ENCODE data around the gene PPTC7. TPM values are rescaled to one million over a fixed set of nuclear protein-coding genes. Genes with fewer than 3 reads are reported as not detected.
"Not testable (repeated sequence)": the region's sequence is repeated elsewhere in the genome, so short reads cannot be mapped to it uniquely, and the experiment has no call there.

PPTC7 gene
- total RNA-seq, 1 donor from 2014 or later: 13.3 TPM

DNA sequence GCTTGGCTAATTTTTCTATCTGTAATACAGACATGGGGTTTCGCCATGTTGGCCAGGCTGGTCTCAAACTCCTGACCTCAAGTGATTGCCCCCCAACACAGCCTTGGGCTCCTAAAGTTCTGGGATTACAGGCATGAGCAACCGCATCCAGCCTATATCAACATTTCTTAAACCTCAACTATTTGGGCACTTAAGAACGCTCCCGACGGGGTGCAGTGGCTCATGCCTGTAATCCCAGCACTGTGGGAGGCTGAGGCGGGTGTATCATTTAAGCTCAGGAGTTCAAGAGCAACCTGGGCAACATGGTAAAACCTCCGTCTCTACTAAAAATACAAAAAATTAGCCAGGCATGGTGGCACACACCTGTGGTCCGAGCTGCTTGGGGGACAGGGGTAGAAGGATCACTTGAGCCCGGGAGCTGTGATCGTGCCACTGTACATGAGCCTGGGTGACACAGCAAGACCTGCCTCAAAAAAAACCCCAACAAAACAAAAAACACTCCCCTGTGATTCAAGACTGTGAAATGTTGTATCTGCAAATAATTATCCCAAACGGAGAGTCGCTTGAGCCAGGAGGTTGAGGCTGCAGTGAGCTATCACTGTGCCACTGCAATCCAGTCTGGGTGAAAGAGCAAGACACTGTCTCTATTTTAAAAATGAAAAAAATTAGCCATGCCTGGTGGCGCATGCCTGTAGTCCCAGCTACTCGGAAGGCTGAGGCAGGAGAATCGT is 21.5 kb downstream of the PPTC7 start:
- no peak for DNase-seq (ENCODE audit: low read depth, low spot score)

DNA sequence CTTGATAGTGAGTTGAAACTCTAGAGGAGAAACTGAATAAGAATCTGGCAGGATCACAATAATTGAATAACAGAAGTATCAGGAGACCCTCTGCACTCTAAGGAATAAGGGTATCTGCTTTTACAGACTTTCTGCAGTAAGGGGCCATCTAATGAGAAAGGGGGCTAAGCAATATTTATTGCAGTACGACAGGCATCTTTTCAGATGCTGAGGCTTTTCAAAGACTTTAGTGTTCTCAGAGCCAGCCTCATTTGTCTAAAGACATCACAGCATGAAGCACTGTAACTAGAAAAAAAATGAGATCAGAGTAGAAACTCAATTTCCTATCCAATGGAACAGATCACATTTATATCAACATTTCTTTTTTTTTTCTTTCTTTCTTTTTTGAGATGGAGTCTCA is 22.2 kb downstream of the PPTC7 start:
- DNase-seq (ENCODE audit: low read depth, low spot score): no peak

DNA sequence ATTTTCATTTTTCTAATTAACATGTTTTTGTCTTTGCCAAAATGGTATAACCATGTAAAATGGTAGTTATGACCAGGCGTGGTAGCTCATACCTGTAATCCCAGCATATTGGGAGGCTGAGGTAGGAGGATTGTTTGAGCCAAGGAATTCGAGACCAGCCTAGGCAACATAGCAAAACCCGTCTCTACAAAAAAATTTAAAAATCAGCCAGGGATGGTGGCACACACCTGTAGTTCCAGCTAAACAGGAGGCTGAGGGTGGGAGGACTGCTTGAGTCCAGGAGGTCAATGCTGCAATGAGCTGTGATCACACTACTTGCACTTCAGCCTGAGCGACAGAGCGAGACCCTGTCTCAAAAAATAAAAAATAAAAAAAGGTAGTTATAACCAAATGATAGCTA is 23.1 kb downstream of the PPTC7 start:
- no peak for DNase-seq (ENCODE audit: low read depth, low spot score)

DNA sequence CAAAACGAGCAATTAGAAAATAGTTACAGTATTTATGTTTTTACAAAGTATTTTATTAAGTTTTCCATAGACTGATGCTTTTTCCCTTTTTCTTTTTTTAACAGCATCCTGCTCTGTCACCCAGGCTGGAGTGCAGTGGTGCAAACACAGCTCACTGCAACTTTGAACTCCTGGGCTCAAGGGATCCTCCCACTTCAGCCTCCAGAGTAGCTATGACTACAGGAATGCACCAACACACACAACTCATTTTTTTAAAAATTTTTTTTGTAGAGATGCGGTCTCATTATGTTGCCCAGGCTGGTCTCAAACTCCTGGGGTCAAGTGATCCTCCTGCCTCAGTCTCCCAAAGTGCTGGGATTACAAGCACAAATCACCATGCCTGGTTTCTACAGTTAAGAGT is 24.2 kb downstream of the PPTC7 start:
- not testable (repeated sequence) for DNase-seq (ENCODE audit: low read depth, low spot score)

DNA sequence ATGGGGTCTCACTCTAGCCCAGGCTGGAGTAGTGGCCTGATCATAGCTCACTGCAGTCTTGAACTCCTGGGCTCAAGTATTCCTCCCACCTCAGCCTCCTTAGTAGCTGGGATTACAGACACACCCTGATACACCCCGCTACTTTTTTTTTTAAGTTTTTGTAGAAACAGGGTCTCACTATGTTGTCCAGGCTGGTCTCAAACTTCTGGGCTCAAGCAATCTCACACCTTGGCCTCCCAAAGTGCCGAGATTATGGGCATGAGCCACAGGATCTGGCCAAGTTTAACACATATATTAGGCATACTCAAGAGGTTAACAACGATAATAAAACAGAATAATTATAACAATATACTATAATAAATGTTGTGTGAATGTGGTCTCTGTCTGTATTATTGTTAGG is 25.8 kb downstream of the PPTC7 start:
- DNase-seq (ENCODE audit: low read depth, low spot score): no peak

DNA sequence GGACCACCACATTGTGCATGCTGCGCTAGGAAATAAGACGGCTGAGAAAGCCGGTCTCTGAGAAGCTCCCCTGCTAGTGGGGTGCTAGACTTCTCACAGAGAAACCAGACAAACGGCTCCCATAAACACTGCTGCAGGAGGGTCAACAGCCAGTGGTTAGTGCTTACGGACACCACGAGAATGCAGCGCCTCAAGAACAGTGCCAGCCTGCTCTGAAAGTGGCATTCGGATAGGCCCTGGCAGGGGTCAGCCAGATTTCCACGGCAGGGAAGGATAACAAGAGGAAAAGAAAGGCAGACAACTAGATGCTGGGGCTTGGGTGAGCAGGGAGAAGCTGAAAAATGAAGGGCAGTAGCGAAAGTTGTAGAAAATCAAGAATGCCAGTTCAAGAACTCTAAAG is 26.4 kb downstream of the PPTC7 start:
- DNase-seq (ENCODE audit: low read depth, low spot score): no peak

DNA sequence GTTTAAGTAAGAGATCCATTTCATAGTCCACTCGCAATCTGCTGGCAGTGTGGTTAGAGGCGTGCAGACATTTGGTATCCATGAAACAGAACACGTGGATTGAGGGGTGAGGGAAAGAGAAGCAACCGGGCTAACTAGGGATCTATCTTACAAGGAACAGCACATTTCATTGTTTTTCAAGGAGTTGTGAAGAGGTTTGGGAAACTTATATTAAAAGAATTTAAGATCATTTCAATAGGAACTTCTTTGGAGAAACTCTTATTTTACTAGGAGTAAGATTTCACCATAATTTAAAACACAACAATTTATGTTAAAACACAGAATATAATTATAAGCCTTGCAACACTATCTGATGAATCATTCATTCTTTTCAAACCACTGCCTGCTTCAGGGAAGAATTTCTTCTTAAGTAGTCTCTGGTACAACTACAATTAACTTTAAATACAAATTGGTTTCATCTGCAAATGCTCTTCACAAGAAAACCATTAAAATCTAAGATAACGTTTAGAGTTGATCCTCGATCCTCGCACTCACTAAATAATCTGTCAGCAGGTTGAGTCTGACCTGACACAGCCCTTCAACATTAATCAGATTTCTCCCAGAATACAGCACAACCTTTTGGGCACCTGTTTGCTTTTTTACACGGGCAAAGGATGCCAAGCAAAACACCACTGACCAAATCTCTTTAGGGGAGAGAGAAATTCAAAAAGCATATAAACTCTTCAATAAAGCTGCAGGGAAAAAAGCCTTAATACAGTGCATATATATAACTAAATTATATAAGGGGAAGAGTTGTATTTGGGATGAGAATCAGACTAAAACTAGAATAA is 27.3 kb downstream of the PPTC7 start:
- DNase-seq (ENCODE audit: low read depth, low spot score): no peak

DNA sequence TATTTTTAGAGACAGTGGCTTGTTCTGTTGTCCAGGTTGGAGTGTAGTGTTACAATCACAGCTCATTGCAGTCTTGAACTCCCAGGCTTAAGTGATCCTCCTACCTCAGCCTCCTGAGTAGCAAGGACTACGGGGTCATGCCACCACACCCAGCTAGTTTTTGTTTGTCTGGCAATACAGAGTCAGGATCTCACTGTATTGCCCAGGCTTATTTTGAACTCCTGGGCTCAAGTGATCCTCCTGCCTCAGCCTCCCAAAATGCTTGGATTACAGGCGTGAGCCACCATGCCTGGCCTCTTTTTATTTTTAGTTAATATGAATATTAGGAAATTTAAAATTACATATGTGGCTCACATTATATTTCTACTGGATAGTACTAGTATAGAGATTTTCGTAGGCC is 28.9 kb downstream of the PPTC7 start:
- no peak for DNase-seq (ENCODE audit: low read depth, low spot score)

DNA sequence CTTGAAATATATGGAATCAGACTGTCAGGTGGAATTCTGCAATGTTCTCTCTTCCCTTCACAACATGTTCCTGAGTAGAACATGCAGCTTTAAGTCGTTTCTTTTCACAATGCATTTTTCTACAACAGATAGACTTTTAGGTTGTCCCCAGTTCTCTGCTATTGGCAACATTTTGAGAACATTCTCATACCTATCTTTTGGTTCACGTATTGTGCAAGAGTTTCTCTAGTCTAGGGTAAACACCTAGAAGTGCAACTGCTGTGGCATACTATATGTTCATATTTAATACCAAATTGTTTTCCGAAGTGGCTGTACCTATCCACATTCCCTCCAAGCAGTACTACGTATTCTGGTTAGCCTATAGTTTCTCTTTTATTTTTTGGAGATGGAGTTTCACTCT is 32.1 kb downstream of the PPTC7 start:
- no peak for DNase-seq (ENCODE audit: low read depth, low spot score)

DNA sequence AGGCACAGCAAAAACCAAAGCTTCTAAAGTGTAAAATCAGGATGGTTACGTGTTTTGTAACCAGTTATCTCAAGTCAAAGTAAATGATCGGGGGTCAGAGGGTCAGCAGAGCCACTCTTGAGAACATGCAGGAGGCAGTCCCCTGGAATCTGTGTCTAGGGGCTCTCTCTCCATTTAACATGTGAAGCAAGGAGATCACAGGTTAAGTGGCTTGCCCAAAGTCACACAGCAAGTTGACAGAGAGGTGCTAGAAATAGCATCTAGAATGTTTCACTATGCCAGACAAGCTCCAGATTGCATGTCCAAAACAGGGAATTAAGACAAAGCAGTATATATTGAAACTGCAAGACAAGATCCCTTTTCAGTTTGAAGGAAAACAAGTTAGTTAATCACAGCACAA is 33.4 kb downstream of the PPTC7 start:
- DNase-seq (ENCODE audit: low read depth, low spot score): no peak

DNA sequence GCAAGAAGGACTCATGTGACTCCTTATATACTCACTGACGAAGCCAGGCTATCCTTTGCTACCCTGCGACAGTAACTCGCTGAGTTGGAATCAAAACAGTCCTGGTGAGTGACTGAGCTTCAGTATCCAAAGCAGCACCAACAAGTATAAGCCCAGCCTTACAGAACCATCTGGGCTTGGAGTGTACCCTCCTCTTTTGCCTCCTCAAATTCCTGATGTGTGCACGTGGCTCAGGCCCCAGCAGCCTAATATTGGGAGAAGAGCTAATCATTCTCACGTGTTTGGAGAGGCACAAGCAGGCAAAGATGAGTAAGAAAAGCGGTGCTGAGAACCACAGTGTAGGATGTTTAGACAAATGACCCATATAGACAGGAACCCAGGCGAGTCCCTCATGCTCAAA is 34.4 kb downstream of the PPTC7 start:
- DNase-seq (ENCODE audit: low read depth, low spot score): no peak

DNA sequence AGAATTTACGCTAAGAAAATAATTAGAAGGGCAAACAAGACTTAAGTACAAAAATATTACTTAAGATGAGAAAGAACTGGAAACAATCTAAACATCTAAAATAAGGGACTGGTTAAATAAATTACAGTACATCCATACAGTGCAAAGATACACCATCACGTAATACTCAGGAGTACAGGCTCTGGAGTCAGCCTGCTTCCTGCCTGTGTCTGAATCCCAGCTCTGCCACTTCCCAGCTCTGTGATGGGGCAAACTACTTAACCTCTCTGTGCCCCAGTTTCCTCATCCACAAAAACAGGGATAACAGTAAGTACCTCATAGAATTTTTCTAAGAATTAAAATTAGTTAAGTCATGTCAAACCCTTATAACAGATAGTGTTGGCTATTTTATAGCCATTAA is 36.0 kb downstream of the PPTC7 start:
- no peak for DNase-seq (ENCODE audit: low read depth, low spot score)

DNA sequence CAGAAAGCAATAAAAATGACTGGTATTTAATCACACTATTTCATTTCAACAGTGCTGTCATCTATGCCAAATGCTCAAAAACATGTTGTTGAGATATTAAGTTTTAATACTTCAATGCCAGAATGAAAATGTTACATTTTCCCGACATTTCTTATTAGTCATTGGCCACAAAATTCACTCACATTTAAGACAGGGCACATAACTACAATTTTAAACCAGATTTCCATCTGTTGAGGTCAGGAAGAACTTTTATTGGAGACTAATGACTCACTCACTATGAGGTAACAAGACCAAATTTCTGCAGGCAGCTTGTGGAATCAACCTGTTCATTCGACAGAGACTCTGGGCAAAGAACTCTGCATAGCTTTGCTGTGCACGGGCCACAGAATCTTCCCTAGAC is 36.8 kb downstream of the PPTC7 start:
- DNase-seq (ENCODE audit: low read depth, low spot score): no peak

DNA sequence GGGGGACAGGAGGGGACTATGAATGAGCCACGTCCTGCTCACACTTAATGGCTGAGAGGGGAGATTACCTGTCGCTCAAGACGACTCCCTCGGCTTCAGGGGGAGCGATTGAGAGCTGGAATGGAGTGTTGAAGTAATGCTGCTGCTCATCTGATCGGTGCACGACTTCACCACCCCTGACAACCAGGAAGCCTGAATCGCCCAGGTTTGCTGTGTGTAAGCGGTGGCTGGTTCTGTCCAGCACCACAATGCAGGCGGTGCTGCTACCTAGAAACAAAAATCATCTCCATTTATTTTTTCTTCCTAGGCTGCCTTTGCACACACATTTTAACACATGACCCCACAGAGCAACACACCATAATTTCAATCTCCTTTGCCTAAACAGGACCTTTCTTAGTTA is 37.3 kb downstream of the PPTC7 start:
- DNase-seq (ENCODE audit: low read depth, low spot score): no peak

DNA sequence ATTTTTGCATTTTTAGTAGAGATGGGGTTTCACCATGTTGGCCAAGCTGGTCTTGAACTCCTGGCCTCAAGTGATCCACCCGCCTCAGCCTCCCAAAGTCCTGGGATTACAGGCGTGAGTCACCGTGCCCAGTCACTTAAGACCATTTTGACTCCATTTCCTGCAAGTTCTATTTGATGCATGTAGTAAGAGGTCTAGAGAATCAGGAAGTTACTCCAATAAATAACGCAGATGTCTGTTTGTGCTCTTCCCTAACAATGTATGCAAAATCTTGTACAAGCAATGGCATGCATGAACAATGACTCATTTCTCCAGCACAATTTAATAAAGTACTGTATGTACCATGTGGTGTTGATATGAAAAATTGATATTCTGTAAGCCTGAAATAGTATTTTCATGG is 37.9 kb downstream of the PPTC7 start:
- DNase-seq (ENCODE audit: low read depth, low spot score): peak; percentile 92

DNA sequence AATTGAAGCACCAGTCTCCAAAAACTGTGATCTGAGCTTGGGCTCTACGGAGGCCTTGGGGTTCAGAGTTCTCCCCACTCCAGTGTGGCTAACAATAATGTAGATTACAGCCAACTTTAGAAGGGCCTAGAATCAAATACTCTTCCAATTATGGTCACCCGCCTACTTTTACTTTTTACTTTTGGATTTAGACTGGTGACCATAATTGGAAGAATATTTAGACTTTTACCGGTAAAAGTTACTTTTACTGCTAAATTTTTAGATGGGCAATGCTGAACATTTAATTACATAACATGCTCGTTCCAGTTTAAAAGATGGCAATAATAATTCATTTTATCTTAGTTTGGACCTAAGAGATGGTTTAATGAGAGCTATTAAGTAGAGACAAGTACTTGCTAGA is 39.2 kb downstream of the PPTC7 start:
- DNase-seq (ENCODE audit: low read depth, low spot score): no peak

DNA sequence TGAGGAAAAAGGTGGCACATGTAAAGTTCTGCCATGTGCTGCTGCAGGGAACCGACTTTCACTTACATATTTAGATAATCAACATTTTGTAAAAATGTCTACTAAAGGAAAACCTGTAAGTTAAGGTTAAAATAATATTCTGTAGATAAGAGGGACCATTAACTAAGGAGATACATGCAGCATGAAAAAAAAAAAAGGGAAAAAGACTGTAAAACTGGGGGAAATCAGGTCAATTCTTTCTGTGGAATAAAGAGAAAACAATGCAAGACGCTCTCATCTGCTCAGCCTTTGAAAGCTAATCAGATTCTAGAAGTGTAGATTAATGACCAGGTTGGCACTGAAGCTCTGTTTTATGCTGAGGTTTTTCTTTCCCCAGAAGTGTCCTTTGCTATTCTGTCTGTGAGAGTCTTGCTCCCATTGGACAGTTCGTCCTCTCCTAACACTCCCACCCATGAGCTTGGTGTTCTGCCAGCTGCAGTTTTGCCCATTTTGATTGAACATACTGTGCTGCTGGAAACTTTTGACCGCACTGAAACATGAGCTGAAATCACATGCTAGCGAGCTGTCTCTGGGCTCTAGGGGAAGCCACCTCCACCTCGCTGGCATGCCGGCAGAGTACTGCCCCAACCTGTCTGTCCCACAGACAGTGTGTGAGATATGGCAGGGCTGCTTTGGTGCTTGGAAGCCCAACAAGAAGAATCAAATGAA is 39.7 kb downstream of the PPTC7 start:
- DNase-seq (ENCODE audit: low read depth, low spot score): peak; percentile 37

DNA sequence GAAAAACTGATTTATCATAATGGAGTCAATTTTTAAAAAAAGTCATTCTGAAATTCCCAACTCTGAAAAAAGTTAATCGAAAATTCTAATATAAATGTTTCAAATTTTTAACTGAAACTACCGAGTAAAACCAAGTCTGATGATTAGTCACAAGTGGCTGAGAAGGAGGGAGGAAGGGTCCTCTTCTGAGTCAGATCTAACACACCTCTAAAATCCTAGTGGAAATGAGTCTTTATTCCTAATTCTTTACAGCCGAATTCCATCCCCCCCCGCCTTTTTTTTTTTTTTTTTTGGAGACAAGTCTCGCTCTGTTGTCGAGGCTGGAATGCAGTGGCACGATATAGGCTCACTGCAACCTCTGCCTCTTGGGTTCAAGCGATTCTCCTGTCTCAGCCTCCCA is 43.1 kb downstream of the PPTC7 start:
- no peak for DNase-seq (ENCODE audit: low read depth, low spot score)

DNA sequence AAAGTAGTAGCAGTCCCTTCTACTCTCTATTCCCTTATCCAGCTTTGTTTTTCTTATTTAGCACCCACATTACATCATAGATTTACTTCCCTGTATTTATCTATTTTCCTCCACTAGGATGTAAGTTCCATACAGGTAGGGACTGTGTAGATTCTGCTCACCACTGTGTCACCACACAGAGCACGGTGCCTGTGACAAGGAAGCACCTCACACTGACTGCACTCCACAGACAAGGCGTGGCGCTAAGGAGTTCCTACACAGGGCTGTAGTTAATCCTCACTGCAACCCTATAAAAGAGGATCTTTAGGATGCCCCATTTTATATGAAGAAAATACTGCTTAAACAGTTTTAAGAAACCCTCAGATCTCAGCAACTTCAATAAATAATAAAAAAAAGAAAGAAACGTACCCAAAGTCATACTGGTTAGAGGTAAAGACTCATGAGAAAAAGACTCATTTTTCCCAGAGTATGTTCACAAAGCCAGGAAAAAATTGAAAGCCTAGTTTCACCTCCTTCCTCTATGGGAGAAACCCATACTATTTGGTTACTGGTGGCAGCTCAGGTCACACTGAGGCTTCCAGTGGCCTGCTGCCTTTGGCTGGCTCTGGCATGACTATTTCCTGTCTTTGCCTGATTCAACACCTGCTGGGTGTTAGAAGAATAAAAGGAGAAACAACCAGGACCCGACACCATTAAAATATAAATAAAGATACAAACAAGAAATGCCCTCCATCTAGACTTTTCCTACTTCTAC is 44.1 kb downstream of the PPTC7 start:
- DNase-seq (ENCODE audit: low read depth, low spot score): no peak

DNA sequence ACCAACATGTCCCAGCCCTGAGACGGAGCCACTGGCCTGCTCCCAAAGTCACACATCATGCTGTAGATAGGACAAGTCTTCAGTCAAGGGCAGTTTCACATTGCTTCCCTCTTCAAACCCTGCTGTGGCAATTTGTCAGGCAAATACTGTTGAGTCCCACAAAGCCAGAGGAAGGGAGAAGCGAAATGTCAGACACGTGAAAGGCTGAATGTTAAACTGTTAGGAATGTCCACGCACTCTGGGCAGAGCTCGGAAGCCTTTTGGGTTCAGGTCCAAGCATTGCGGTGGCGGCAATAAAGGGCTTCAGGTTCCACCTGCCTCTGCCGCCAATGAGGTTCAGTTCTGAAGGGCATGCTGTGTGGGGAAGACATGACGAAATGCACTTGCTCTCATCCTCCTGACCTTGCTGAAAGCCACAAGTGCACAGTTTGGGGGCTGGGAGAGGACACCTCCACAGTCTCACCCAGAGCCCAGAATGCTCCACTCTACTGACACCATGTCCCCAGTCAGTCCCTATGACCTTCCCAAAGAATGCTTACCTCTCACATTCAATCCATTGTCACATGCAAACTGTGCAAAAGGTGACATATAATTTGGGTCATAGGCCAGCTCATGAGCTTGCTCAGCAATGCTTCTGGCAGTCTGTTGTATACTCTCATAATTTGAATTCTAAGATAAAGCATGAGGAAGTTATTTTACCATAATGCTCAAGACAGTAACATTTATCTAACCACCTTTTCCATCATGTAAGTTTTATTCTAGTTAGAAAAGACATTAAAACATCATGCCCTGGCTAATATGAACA is 45.3 kb downstream of the PPTC7 start:
- no peak for DNase-seq (ENCODE audit: low read depth, low spot score)
